ENCODE results near the gene TTC14. TPM values are rescaled to one million over a fixed set of nuclear protein-coding genes. Genes with fewer than 3 reads are reported as not detected.

The TTC14 gene
- total and polyA plus RNA-seq, 2 of the 8 experiments (the other 6 are each of a cell fraction or from before 2014, with no cell fraction given) = 10.2 to 22.3 TPM

- FAIRE-seq = no peak
- no peak overlapping the region for H3K9ac ChIP-seq (replicated peaks in 1 of 4; ENCODE audit: extremely low read depth in 1 of 4, low read depth in 3 of 4, low read length in 3 of 4)
- TF ChIP-seq PHF8 (conservative IDR thresholded peaks at IDR 0.05; ENCODE audit: low read depth, low read length) (no peak), USF2 (IDR thresholded peaks at IDR 0.05; ENCODE audit: low read length) (no peak), TBP (IDR thresholded peaks at IDR 0.05; ENCODE audit: low read depth, low read length) (no peak), TAF7 (optimal IDR thresholded peaks at IDR 0.05; ENCODE audit: borderline replicate concordance, low read depth, low read length) (no peak), ATF3 (IDR thresholded peaks at IDR 0.05; ENCODE audit: insufficient read depth, low read depth, low read length) (no peak), JUN (IDR thresholded peaks at IDR 0.05; ENCODE audit: low read depth, low read length) (no peak), CHD1 (IDR thresholded peaks at IDR 0.05; ENCODE audit: low read depth, low read length) (no peak), BCL11A (IDR thresholded peaks at IDR 0.05; ENCODE audit: low read depth in 2 of 2, low read length in 2 of 2) (no peak), ZNF274 (IDR thresholded peaks at IDR 0.05; ENCODE audit: borderline replicate concordance, extremely low read depth, low read length) (no peak), BACH1 (IDR thresholded peaks at IDR 0.05; ENCODE audit: low read length) (no peak), KDM5A (IDR thresholded peaks at IDR 0.05; ENCODE audit: low read length) (no peak), CBX8 (IDR thresholded peaks at IDR 0.05; ENCODE audit: borderline replicate concordance, low read depth, low read length) (no peak), TEAD4 (IDR thresholded peaks at IDR 0.05; ENCODE audit: low read depth, low read length) (no peak), E2F6 (IDR thresholded peaks at IDR 0.05) (no peak)
These were observed 28.4 kb downstream of the TTC14 start for GRCh38 chr3:180630371-180630770.

More at GRCh38 chr3:180630371-180630770, 28.4 kb downstream of the TTC14 start:
- no peak overlapping the region for H3K18ac ChIP-seq (ENCODE audit: extremely low read depth, low read length)
- no peak overlapping the region for H2AFZ ChIP-seq (ENCODE audit: low read length)
- no peak overlapping the region for H2AK5ac ChIP-seq (ENCODE audit: low read depth, low read length)
- no peak overlapping the region for H3K14ac ChIP-seq (ENCODE audit: insufficient read length)
- H3K79me2 ChIP-seq (ENCODE audit: control insufficient read depth in 1 of 2, insufficient read depth in 2 of 2, low read length in 2 of 2) = no peaks in the 10 kb centered on the region
- H3K27ac ChIP-seq (ENCODE audit: low read depth, low read length) = no peak overlapping the region
- DNase-seq (ENCODE audit: low read depth in 1 of 2, low spot score in 2 of 2) = no peak
- no peak overlapping the region for H2BK120ac ChIP-seq (replicated peaks; ENCODE audit: low read depth, low read length)
- no peak overlapping the region for H2BK20ac ChIP-seq (ENCODE audit: low read length)
- no peak overlapping the region for H2BK15ac ChIP-seq (ENCODE audit: low read length)
- no peak overlapping the region for H4K91ac ChIP-seq (replicated peaks; ENCODE audit: insufficient read length, low read length)
- H4K5ac ChIP-seq (ENCODE audit: insufficient read length, low read depth, low read length) = no peak overlapping the region
- H3K36me3 ChIP-seq (ENCODE audit: control insufficient read depth in 2 of 4, insufficient read depth in 4 of 4, low read length in 3 of 4) = no peaks in the 10 kb centered on the region
- H3K79me1 ChIP-seq (ENCODE audit: low read depth, low read length) = no peaks in the 10 kb centered on the region; the same call in 1 of the 2 replicates
- no peak overlapping the region for H3K4ac ChIP-seq (replicated peaks; ENCODE audit: insufficient read length, low read depth, low read length)
- ChIA-PET CTCF (ENCODE audit: partially characterized antibody) (interaction anchor here (1.1 to 1.3 kb wide), 3 partner anchors 9 to 324 kb away, joined by 3 to 5 read pairs (median 4); no protein-coding TSS in a partner anchor), POLR2A (ENCODE audit: partially characterized antibody) (no interaction called here)
- no peak overlapping the region for H4K8ac ChIP-seq (ENCODE audit: extremely low read depth, insufficient read depth, low read length)
- H3K4me2 ChIP-seq (ENCODE audit: insufficient read depth in 1 of 2, low read depth in 2 of 2, low read length in 2 of 2) = no peak overlapping the region
- no peaks in the 10 kb centered on the region for H3K4me1 ChIP-seq (replicated peaks in 1 of 4; ENCODE audit: control insufficient read depth in 3 of 4, insufficient read depth in 4 of 4, low read length in 3 of 4)
- no peaks in the 10 kb centered on the region for H4K20me1 ChIP-seq (replicated peaks in 1 of 2; ENCODE audit: control insufficient read depth in 1 of 2, insufficient read depth in 2 of 2, low read length in 2 of 2)
- H2BK5ac ChIP-seq (ENCODE audit: low read depth, low read length) = no peak overlapping the region
- H2BK12ac ChIP-seq (ENCODE audit: low read depth, low read length) = no peak overlapping the region
- H3K27me3 ChIP-seq (replicated peaks in 1 of 4; ENCODE audit: control insufficient read depth in 3 of 4, extremely low read depth in 1 of 4, insufficient read depth in 3 of 4, low read length in 3 of 4) = no peaks in the 10 kb centered on the region
- H3K23me2 ChIP-seq (ENCODE audit: low read depth, low read length) = no peaks in the 10 kb centered on the region; the same call in 1 of the 2 replicates
- H3K56ac ChIP-seq (replicated peaks; ENCODE audit: insufficient read length, low read depth, low read length) = no peak overlapping the region
- H3K9me3 ChIP-seq (ENCODE audit: insufficient read depth in 2 of 2, low read depth in 1 of 2, low read length in 1 of 2) = peaks cover 0 to 2% of the 10 kb centered on the region in 2 experiments; a peak in 1 of 4 replicates
- H3K23ac ChIP-seq (ENCODE audit: insufficient read length) = no peak overlapping the region
- H3K4me3 ChIP-seq (ENCODE audit: extremely low read depth in 1 of 4, insufficient read depth in 2 of 4, low read depth in 3 of 4, low read length in 4 of 4) = no peak overlapping the region
